ENCODE measurements around the gene AK6. TPM values are rescaled to one million over a fixed set of nuclear protein-coding genes. Genes with fewer than 3 reads are reported as not detected.

AK6 gene
- total and polyA plus RNA-seq, 4 donors, result 17.7 to 54.6 (median 23.5) TPM

GRCh38 chr5:69350664-69351063, 18.7 kb downstream of the AK6 start (continued):
- no peak for TF ChIP-seq ZBTB33 (IDR thresholded peaks at IDR 0.05)
- TF ChIP-seq RAD21 (IDR thresholded peaks at IDR 0.05), result no peak
- no peak for TF ChIP-seq EGR1 (IDR thresholded peaks at IDR 0.05; ENCODE audit: low read depth in 2 of 2)
- TF ChIP-seq RXRA (IDR thresholded peaks at IDR 0.05), result no peak
- no peak for TF ChIP-seq FOXA2 (IDR thresholded peaks at IDR 0.05)
- no peak for TF ChIP-seq MAX (IDR thresholded peaks at IDR 0.05)

GRCh38 chr5:69343083-69343482, 26.2 kb downstream of the AK6 start:
- no peaks in the 10 kb centered on the region for H3K4me1 ChIP-seq (ENCODE audit: control insufficient read depth in 4 of 4, insufficient read depth in 4 of 4, low read length in 3 of 4)
- H3K27me3 ChIP-seq (ENCODE audit: control insufficient read depth in 4 of 4, insufficient read depth in 4 of 4, low read length in 3 of 4), result no peaks in the 10 kb centered on the region
- no peak for DNase-seq (ENCODE audit: low spot score)
- TF ChIP-seq EGR1 (IDR thresholded peaks at IDR 0.05; ENCODE audit: low read depth in 2 of 2) (no peak), RXRA (IDR thresholded peaks at IDR 0.05) (no peak), MAX (IDR thresholded peaks at IDR 0.05) (no peak), SP1 (IDR thresholded peaks at IDR 0.05) (no peak), CTCF (IDR thresholded peaks at IDR 0.05; ENCODE audit: low read depth, low read length, missing input control) (no peak), RAD21 (IDR thresholded peaks at IDR 0.05) (no peak), GABPA (IDR thresholded peaks at IDR 0.05 in 1 of 2, conservative IDR thresholded peaks at IDR 0.05 in 1 of 2) (no peak), FOXA1 (IDR thresholded peaks at IDR 0.05) (no peak), ATF3 (IDR thresholded peaks at IDR 0.05) (no peak), JUND (IDR thresholded peaks at IDR 0.05) (no peak), HNF4A (conservative IDR thresholded peaks at IDR 0.05) (no peak), FOXA2 (IDR thresholded peaks at IDR 0.05) (no peak), HNF4G (IDR thresholded peaks at IDR 0.05) (no peak), ZBTB33 (IDR thresholded peaks at IDR 0.05) (no peak), NR2F2 (IDR thresholded peaks at IDR 0.05) (no peak), TAF1 (conservative IDR thresholded peaks at IDR 0.05) (no peak), YY1 (IDR thresholded peaks at IDR 0.05) (no peak)
- no peak overlapping the region for H3K9ac ChIP-seq (ENCODE audit: low read depth in 1 of 2, low read length in 2 of 2)
- no peaks in the 10 kb centered on the region for H3K9me3 ChIP-seq (ENCODE audit: control insufficient read depth in 4 of 4, low read length in 3 of 4)
- H3K27ac ChIP-seq (ENCODE audit: low read depth in 1 of 2, low read length in 2 of 2), result no peak overlapping the region
- WGBS, result 84% methylated on average over 1 of the region's 1 CpG
- H3K36me3 ChIP-seq (ENCODE audit: control insufficient read depth in 4 of 4, insufficient read depth in 3 of 4, low read depth in 1 of 4, low read length in 3 of 4), result no peaks in the 10 kb centered on the region
- no peak overlapping the region for H3K4me3 ChIP-seq (ENCODE audit: low read depth in 1 of 3, low read length in 3 of 3)
